22Rv1 (cell line): ENCODE results near the gene GNG7.

ENCODE experiments used
- CTCF ChIP-seq: fragments of 450-650 bp; IDR thresholded peaks from 2 replicates; pipeline ENCODE4 v1.5.1; 2017; ENCODE audit warnings: mild to moderate bottlenecking
- ZFX ChIP-seq: fragments of 450-650 bp; IDR thresholded peaks from 2 replicates; pipeline ENCODE4 v1.6.1; 2017; ENCODE audit warnings: antibody characterized with exemption, borderline replicate concordance

GRCh38 chr19:2608602-2608922, 93.9 kb downstream of the GNG7 start:
- no peak for TF ChIP-seq CTCF
- no peak for TF ChIP-seq ZFX
